Endothelial cell of umbilical vein (primary cell): ENCODE measurements around the gene RBM18. TPM values are rescaled to one million over a fixed set of nuclear protein-coding genes. Genes with fewer than 3 reads are reported as not detected.

Source experiments
- BruUV-seq: library from RNA; stranded (reverse); fragments of 400-500 nt; replicated peaks from 2 replicates; lab custom pipeline; 2021; lab: Mats Ljungman, UMichigan
- CTCF ChIA-PET: fragments of 300-600, 350-600 bp; sonication (Branson Sonifier 250); formaldehyde crosslinking; loops from one replicate; lab custom pipeline; 2021; ENCODE audit warnings: antibody characterized with exemption, inconsistent platforms; lab: Charles Lee
- POLR2A ChIA-PET: fragments of 300-600, 350-600 bp; sonication (Branson Sonifier 250); formaldehyde crosslinking; loops from one replicate; lab custom pipeline; 2021; ENCODE audit warnings: antibody characterized with exemption, inconsistent platforms; lab: Charles Lee
- DNase-seq: peaks from one replicate; pipeline ENCODE4 v3.0.0-alpha.2; 2011; ENCODE audit warnings: low read depth, low spot score
- FAIRE-seq: peaks from 2 replicates; lab custom pipeline; 2011; peaks lifted over from hg19 to GRCh38; lab: Jason Lieb, UNC
- H2AFZ ChIP-seq: 2 replicates; pipeline ENCODE4 v1.6.0; 2012; ENCODE audit warnings: low read depth, low read length, control low read depth, inconsistent platforms
- H3K27ac ChIP-seq: 2 replicates; pipeline ENCODE4 v1.5.1; 2011; ENCODE audit warnings: low read depth, mild to moderate bottlenecking, control low read depth, low read length, moderate library complexity; ENCODE audit not compliant: insufficient read depth
- H3K27me3 ChIP-seq, 2 experiments: 2 replicates each; pipeline versions ENCODE4 v1.6.0 to v1.6.1; 2011; ENCODE audit warnings: low read length in 2 of 2, mixed read lengths in 1 of 2; ENCODE audit not compliant: control insufficient read depth in 2 of 2, insufficient read depth in 2 of 2
- H3K36me3 ChIP-seq, 2 experiments: 2 replicates in 1 of 2; 3 replicates in 1 of 2; pipeline ENCODE4 v1.5.1; 2011; ENCODE audit warnings: low read length in 2 of 2, mild to moderate bottlenecking in 1 of 2, moderate library complexity in 1 of 2; ENCODE audit not compliant: control insufficient read depth in 2 of 2, insufficient read depth in 2 of 2; ENCODE audit errors: extremely low read depth in 1 of 2
- H3K4me1 ChIP-seq: 3 replicates; pipeline ENCODE4 v1.5.1; 2011; ENCODE audit warnings: mild to moderate bottlenecking, low read length; ENCODE audit not compliant: control insufficient read depth, insufficient read depth; ENCODE audit errors: extremely low read depth
- H3K4me2 ChIP-seq: 2 replicates; pipeline ENCODE4 v1.6.1; 2011; ENCODE audit warnings: low read length, control low read depth, mixed read lengths; ENCODE audit not compliant: insufficient read depth
- H3K4me3 ChIP-seq, 3 experiments: fragments of 200-600 bp in 1 of 3; sonication (generic), shearing (Covaris generic) in 1 of 3; replicated peaks in 1 of 3; 2 replicates each; pipeline ENCODE4 v1.5.1; 2011 to 2016; ENCODE audit warnings: control low read depth in 3 of 3, low read length in 3 of 3, mild to moderate bottlenecking in 2 of 3, inconsistent platforms in 1 of 3, low read depth in 1 of 3, moderate library complexity in 1 of 3; ENCODE audit not compliant: insufficient read depth in 1 of 3
- H3K79me2 ChIP-seq: 2 replicates; pipeline ENCODE4 v1.6.0; 2012; ENCODE audit warnings: low read length, inconsistent platforms; ENCODE audit not compliant: control insufficient read depth, insufficient read depth
- H3K9ac ChIP-seq: replicated peaks from 2 replicates; pipeline ENCODE3; 2011; ENCODE audit warnings: low read length, control low read depth; ENCODE audit not compliant: insufficient read depth; ENCODE audit errors: extremely low read depth
- H3K9me1 ChIP-seq: replicated peaks from 3 replicates; pipeline ENCODE4 v1.6.0; 2011; ENCODE audit warnings: mild to moderate bottlenecking, low read length; ENCODE audit not compliant: control insufficient read depth, insufficient read depth; ENCODE audit errors: extremely low read depth
- H3K9me3 ChIP-seq: replicated peaks from 2 replicates; pipeline ENCODE4 v1.5.1; 2012; ENCODE audit warnings: low read length, inconsistent platforms; ENCODE audit not compliant: control insufficient read depth, insufficient read depth
- H4K20me1 ChIP-seq: replicated peaks from 2 replicates; pipeline ENCODE3; 2011; ENCODE audit warnings: mild to moderate bottlenecking, low read length; ENCODE audit not compliant: control insufficient read depth, insufficient read depth; ENCODE audit errors: extremely low read depth
- CTCF ChIP-seq, 2 donors: IDR thresholded peaks; 1 replicate in 1 of 2; 2 replicates in 1 of 2; pipeline ENCODE4 v1.5.1; 2011; ENCODE audit warnings: low read length in 2 of 2, mild to moderate bottlenecking in 2 of 2, moderate library complexity in 2 of 2, control low read depth in 1 of 2, inconsistent platforms in 1 of 2, low read depth in 1 of 2; ENCODE audit not compliant: insufficient read depth in 1 of 2; ENCODE audit errors: extremely low read depth in 1 of 2
- EZH2 ChIP-seq: IDR thresholded peaks from 2 replicates; pipeline ENCODE4 v1.6.1; 2012; ENCODE audit warnings: borderline replicate concordance, low read depth, mild to moderate bottlenecking, moderate library complexity, low read length, inconsistent platforms; ENCODE audit not compliant: severe bottlenecking
- FOS ChIP-seq: IDR thresholded peaks from 2 replicates; pipeline ENCODE4 v1.6.1; 2011; ENCODE audit warnings: mild to moderate bottlenecking, low read length, moderate library complexity, borderline replicate concordance; ENCODE audit not compliant: insufficient read depth
- GATA2 ChIP-seq: IDR thresholded peaks from 2 replicates; pipeline ENCODE4 v1.7.0; 2011; ENCODE audit warnings: low read depth, mild to moderate bottlenecking, moderate library complexity, mixed read lengths, low read length; ENCODE audit not compliant: insufficient read length, insufficient read depth
- JUN ChIP-seq: IDR thresholded peaks from 2 replicates; pipeline ENCODE4 v1.6.1; 2011; ENCODE audit warnings: borderline replicate concordance, low read depth; ENCODE audit not compliant: insufficient read length, insufficient read depth
- MAX ChIP-seq: IDR thresholded peaks from 2 replicates; pipeline ENCODE4 v1.6.1; 2011; ENCODE audit not compliant: insufficient read depth, insufficient read length
- MYC ChIP-seq: IDR thresholded peaks from one replicate; pipeline ENCODE4 v1.6.1; 2011; ENCODE audit warnings: mild to moderate bottlenecking, low read depth, low read length
- POLR2A ChIP-seq: IDR thresholded peaks from 2 replicates; pipeline ENCODE4 v1.6.1; 2012; ENCODE audit warnings: low read depth, mild to moderate bottlenecking, control low read depth, low read length
- POLR2AphosphoS5 ChIP-seq: IDR thresholded peaks from 2 replicates; pipeline ENCODE4 v1.6.1; 2012; ENCODE audit warnings: low read depth, mild to moderate bottlenecking, control low read depth, low read length, moderate library complexity; ENCODE audit not compliant: insufficient read depth
- dilution Hi-C: fragments of 300-500 bp; cut with MboI; formaldehyde crosslinking; loops from one replicate; pipeline ENCODE4 v1.15.0; 2019; ENCODE audit warnings: low sequenced_read_pairs; ENCODE audit not compliant: extremely low pct_ligation_motif_present
- intact Hi-C: fragments of 100-400 bp; cut with micrococcal nuclease; formaldehyde crosslinking; loops from one replicate; pipeline ENCODE4 v1.10.0; 2022
- polyA plus RNA-seq, 4 experiments: library from polyadenylated mRNA; depleted of rRNA in 3 of 4; stranded (reverse) in 3 of 4; unstranded in 1 of 4; fragments of >200 nt; gene quantifications; 2 replicates each; pipeline versions ENCODE4 v1.2.1 to v1.2.3, GENCODE V29; 2011 to 2012; ENCODE audit warnings: missing spikeins in 1 of 4
- total RNA-seq: library from RNA; stranded (reverse); gene quantifications from 2 replicates; pipeline ENCODE4 v1.2.3, GENCODE V29; 2021

The RBM18 gene
- total and polyA plus RNA-seq, 2 donors (not counting 3 experiments of a cell fraction or from before 2014, with no cell fraction given) = 7.9 to 26.9 TPM

GRCh38 chr9:122276096-122276495 lies 11.5 kb upstream of the RBM18 start:
- Histone ChIP-seq H3K79me2 (peaks cover 31% of the 10 kb centered on the region), H3K36me3 (peaks cover 2 to 5% of the 10 kb centered on the region in 2 experiments), H3K4me2 (no peak overlapping the region), H3K9me3 (no peaks in the 10 kb centered on the region), H3K4me3 (no peak overlapping the region), H3K9me1 (no peaks in the 10 kb centered on the region), H3K27me3 (no peaks in the 10 kb centered on the region), H3K27ac (no peak overlapping the region), H4K20me1 (no peaks in the 10 kb centered on the region), H2AFZ (no peak overlapping the region), H3K4me1 (peaks cover 4% of the 10 kb centered on the region), H3K9ac (no peak overlapping the region)
- TF ChIP-seq POLR2A = no peak
- no peak for TF ChIP-seq FOS
- TF ChIP-seq MAX = no peak
- TF ChIP-seq POLR2AphosphoS5 = no peak
- no peak for TF ChIP-seq JUN
- no peak for TF ChIP-seq GATA2
- TF ChIP-seq EZH2 = no peak
- no peak for TF ChIP-seq MYC
- no peak for TF ChIP-seq CTCF (IDR thresholded peaks at IDR 0.05; ENCODE audit: extremely low read depth in 1 of 2, insufficient read depth in 1 of 2, low read depth in 1 of 2, low read length in 2 of 2)
- no peak for DNase-seq
- intact Hi-C loops (no loop called here), dilution Hi-C loops (no loop called here)
- no TSS peak for BruUV-seq
- CTCF ChIA-PET = no interaction called here
- POLR2A ChIA-PET = no interaction called here
- FAIRE-seq = no peak
